NT2/D1 (cell line): Measurements from ENCODE around the gene RNF133.

Experiments
- SUZ12 ChIP-seq: IDR thresholded peaks from 2 replicates; pipeline ENCODE4 v1.6.1; 2011; ENCODE audit not compliant: insufficient read length, insufficient read depth; ENCODE audit errors: extremely low read depth
- ZNF274 ChIP-seq: IDR thresholded peaks from 2 replicates; pipeline ENCODE4 v1.6.1; 2011; ENCODE audit warnings: mild to moderate bottlenecking, low read depth, low read length

- TF ChIP-seq ZNF274 = no peak
- TF ChIP-seq SUZ12 = no peak
Observed at GRCh38 chr7:122684504-122684903, 14.4 kb downstream of the RNF133 start.
